Stomach smooth muscle (tissue), 2 donors: ENCODE measurements around the gene FGF12.

Experiments
- H3K27ac ChIP-seq: one replicate; pipeline ENCODE4 v1.7.0; 2013; ENCODE audit warnings: mild to moderate bottlenecking, low read length, inconsistent platforms
- H3K27me3 ChIP-seq, 2 donors: one replicate each; pipeline ENCODE4 v1.7.0; 2013; ENCODE audit warnings: low read length in 2 of 2; ENCODE audit not compliant: insufficient read depth in 2 of 2, control insufficient read depth in 1 of 2
- H3K36me3 ChIP-seq, 2 donors: one replicate each; pipeline ENCODE4 v1.7.0; 2013; ENCODE audit warnings: low read length in 2 of 2; ENCODE audit not compliant: control insufficient read depth in 2 of 2, insufficient read depth in 2 of 2
- H3K4me1 ChIP-seq: one replicate; pipeline ENCODE4 v1.7.0; 2013; ENCODE audit warnings: low read length; ENCODE audit not compliant: control insufficient read depth, insufficient read depth
- H3K4me3 ChIP-seq, 2 donors: one replicate each; pipeline ENCODE4 v1.7.0; 2013; ENCODE audit warnings: low read length in 2 of 2
- H3K9ac ChIP-seq, 2 donors: one replicate each; pipeline ENCODE4 v1.7.0; 2013; ENCODE audit warnings: low read length in 2 of 2, mild to moderate bottlenecking in 1 of 2
- H3K9me3 ChIP-seq, 2 donors: one replicate each; pipeline ENCODE4 v1.7.0; 2013; ENCODE audit warnings: low read length in 2 of 2; ENCODE audit not compliant: control insufficient read depth in 2 of 2
- donor health status: healthy.
- donor health status: Pancreatic carcinoma.

The FGF12 gene

GRCh38 chr3:192262001-192262400 is 465.3 kb downstream of the FGF12 start:
- no peak overlapping the region for H3K9ac ChIP-seq
- H3K27ac ChIP-seq: no peak overlapping the region
- H3K4me3 ChIP-seq: no peak overlapping the region
- H3K9me3 ChIP-seq: no peaks in the 10 kb centered on the region
- H3K4me1 ChIP-seq: no peaks in the 10 kb centered on the region
- no peaks in the 10 kb centered on the region for H3K27me3 ChIP-seq
- no peaks in the 10 kb centered on the region for H3K36me3 ChIP-seq

GRCh38 chr3:192261135-192261534 is 466.2 kb downstream of the FGF12 start:
- Histone ChIP-seq H3K4me3 (no peak overlapping the region), H3K9ac (no peak overlapping the region)

GRCh38 chr3:192260116-192261010 is 467.0 kb downstream of the FGF12 start:
- Histone ChIP-seq H3K9ac (no peak overlapping the region), H3K4me3 (no peak overlapping the region), H3K4me1 (no peaks in the 10 kb centered on the region), H3K36me3 (no peaks in the 10 kb centered on the region), H3K27ac (no peak overlapping the region), H3K27me3 (no peaks in the 10 kb centered on the region), H3K9me3 (no peaks in the 10 kb centered on the region)

More at GRCh38 chr3:192261135-192261534, 466.2 kb downstream of the FGF12 start:
- no peaks in the 10 kb centered on the region for H3K36me3 ChIP-seq
- H3K27ac ChIP-seq: no peak overlapping the region
- H3K27me3 ChIP-seq: no peaks in the 10 kb centered on the region
- H3K9me3 ChIP-seq: no peaks in the 10 kb centered on the region
- no peaks in the 10 kb centered on the region for H3K4me1 ChIP-seq

- no peaks in the 10 kb centered on the region for H3K36me3 ChIP-seq
- no peaks in the 10 kb centered on the region for H3K27me3 ChIP-seq
- H3K27ac ChIP-seq: no peak overlapping the region
- H3K9me3 ChIP-seq: no peaks in the 10 kb centered on the region
- H3K9ac ChIP-seq: no peak overlapping the region
- no peaks in the 10 kb centered on the region for H3K4me1 ChIP-seq
- H3K4me3 ChIP-seq: no peak overlapping the region
These were observed 467.7 kb downstream of the FGF12 start for GRCh38 chr3:192259661-192260060.

- H3K9ac ChIP-seq: no peak overlapping the region
These were observed 468.6 kb downstream of the FGF12 start for GRCh38 chr3:192258721-192259120.

GRCh38 chr3:192255839-192256238 is 471.5 kb downstream of the FGF12 start:
- no peaks in the 10 kb centered on the region for H3K9me3 ChIP-seq
- H3K9ac ChIP-seq: no peak overlapping the region
- no peaks in the 10 kb centered on the region for H3K36me3 ChIP-seq
- H3K27ac ChIP-seq: no peak overlapping the region
- H3K27me3 ChIP-seq: no peaks in the 10 kb centered on the region
- H3K4me1 ChIP-seq: no peaks in the 10 kb centered on the region
- H3K4me3 ChIP-seq: no peak overlapping the region

More at GRCh38 chr3:192258721-192259120, 468.6 kb downstream of the FGF12 start:
- H3K27me3 ChIP-seq: no peaks in the 10 kb centered on the region
- H3K27ac ChIP-seq: no peak overlapping the region
- H3K9me3 ChIP-seq: no peaks in the 10 kb centered on the region
- H3K36me3 ChIP-seq: no peaks in the 10 kb centered on the region
- H3K4me1 ChIP-seq: no peaks in the 10 kb centered on the region
- H3K4me3 ChIP-seq: no peak overlapping the region

- Histone ChIP-seq H3K27ac (no peak overlapping the region), H3K9me3 (no peaks in the 10 kb centered on the region), H3K9ac (no peak overlapping the region)
These were observed 474.0 kb downstream of the FGF12 start for GRCh38 chr3:192253138-192253887.

GRCh38 chr3:192249516-192249915 is 477.8 kb downstream of the FGF12 start:
- no peak overlapping the region for H3K4me3 ChIP-seq
- H3K9me3 ChIP-seq: no peaks in the 10 kb centered on the region
- H3K36me3 ChIP-seq: no peaks in the 10 kb centered on the region
- no peaks in the 10 kb centered on the region for H3K4me1 ChIP-seq
- H3K9ac ChIP-seq: no peak overlapping the region
- no peak overlapping the region for H3K27ac ChIP-seq
- H3K27me3 ChIP-seq: no peaks in the 10 kb centered on the region

More at GRCh38 chr3:192253138-192253887, 474.0 kb downstream of the FGF12 start:
- Histone ChIP-seq H3K36me3 (no peaks in the 10 kb centered on the region), H3K4me1 (no peaks in the 10 kb centered on the region), H3K4me3 (no peak overlapping the region), H3K27me3 (no peaks in the 10 kb centered on the region)

GRCh38 chr3:192246847-192247559 is 480.3 kb downstream of the FGF12 start:
- Histone ChIP-seq H3K4me1 (no peaks in the 10 kb centered on the region), H3K36me3 (no peaks in the 10 kb centered on the region), H3K4me3 (no peak overlapping the region), H3K27me3 (no peaks in the 10 kb centered on the region), H3K27ac (no peak overlapping the region), H3K9ac (no peak overlapping the region), H3K9me3 (no peaks in the 10 kb centered on the region)

GRCh38 chr3:192244591-192244990 is 482.8 kb downstream of the FGF12 start:
- Histone ChIP-seq H3K27me3 (no peaks in the 10 kb centered on the region), H3K4me3 (no peak overlapping the region), H3K9ac (no peak overlapping the region), H3K4me1 (no peaks in the 10 kb centered on the region), H3K36me3 (no peaks in the 10 kb centered on the region), H3K27ac (no peak overlapping the region), H3K9me3 (no peaks in the 10 kb centered on the region)
